HG03354 (cell line): ENCODE results near the gene SELENOV.

Experiments used
- ATAC-seq: cut with Tn5 transposase; IDR thresholded peaks from one replicate; pipeline ENCODE4 v1.9.1; 2021; ENCODE audit warnings: mild to moderate bottlenecking; ENCODE audit not compliant: unreplicated experiment, poor library complexity, severe bottlenecking

SELENOV gene

GRCh38 chr19:39553082-39553652, 38.2 kb downstream of the SELENOV start:
- ATAC-seq, result no peak

- no peak for ATAC-seq
These were observed 39.9 kb downstream of the SELENOV start for GRCh38 chr19:39554701-39555311.

GRCh38 chr19:39555883-39556282, 40.9 kb downstream of the SELENOV start:
- ATAC-seq, result no peak

GRCh38 chr19:39557811-39558623, 43.1 kb downstream of the SELENOV start:
- no peak for ATAC-seq

- ATAC-seq, result no peak
These were observed 43.7 kb downstream of the SELENOV start for GRCh38 chr19:39558624-39559117.

- no peak for ATAC-seq
These were observed 48.5 kb downstream of the SELENOV start for GRCh38 chr19:39563408-39563807.

GRCh38 chr19:39566064-39566463, 51.1 kb downstream of the SELENOV start:
- no peak for ATAC-seq

- no peak for ATAC-seq
These were observed 53.7 kb downstream of the SELENOV start for GRCh38 chr19:39568604-39569003.
